ENCODE measurements around the gene SOX6. TPM values are rescaled to one million over a fixed set of nuclear protein-coding genes. Genes with fewer than 3 reads are reported as not detected.

The SOX6 gene
- total and polyA plus RNA-seq, 2 of the 13 experiments (the other 11 are each of a cell fraction or from before 2014, with no cell fraction given) = 2.6 to 11.2 TPM

DNA sequence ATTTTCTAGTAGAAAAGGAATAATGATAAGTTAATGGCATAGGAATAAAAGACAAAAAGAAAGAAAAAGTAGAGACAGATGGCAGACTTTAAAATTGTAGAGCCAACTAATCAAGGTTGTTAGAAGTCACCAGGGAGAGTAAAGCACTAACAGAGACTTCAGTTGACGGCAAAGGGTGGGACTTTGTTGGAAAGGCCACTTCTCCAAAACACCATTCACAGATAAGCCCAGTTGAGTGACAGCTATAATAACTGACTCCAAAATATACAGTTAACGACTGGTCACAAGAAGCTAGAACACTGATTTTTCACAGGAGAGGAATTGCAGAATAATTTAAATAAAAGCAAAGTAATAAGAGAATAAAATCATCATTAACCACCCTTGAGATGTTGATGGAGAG, 16.0 kb upstream of the SOX6 start:
- Histone ChIP-seq H3K4me1 (ENCODE audit: insufficient read depth, low read length) (no peaks in the 10 kb centered on the region), H3K9ac (ENCODE audit: insufficient read depth, low read depth, low read length) (no peak overlapping the region), H3K79me2 (ENCODE audit: insufficient read depth, low read length) (no peaks in the 10 kb centered on the region), H3K4me3 (replicated peaks in 1 of 3; ENCODE audit: insufficient read depth in 1 of 3, low read depth in 2 of 3, low read length in 3 of 3) (no peak overlapping the region), H3K27ac (ENCODE audit: extremely low read length, insufficient read depth, low read length) (no peak overlapping the region), H3K4me2 (ENCODE audit: low read depth, low read length) (no peak overlapping the region), H3K27me3 (ENCODE audit: control insufficient read depth in 1 of 2, insufficient read depth in 2 of 2, low read length in 2 of 2) (no peaks in the 10 kb centered on the region), H2AFZ (ENCODE audit: low read length) (no peak overlapping the region), H4K20me1 (ENCODE audit: insufficient read depth, low read length) (no peaks in the 10 kb centered on the region), H3K9me3 (ENCODE audit: low read length) (no peaks in the 10 kb centered on the region), H3K36me3 (replicated peaks in 1 of 2; ENCODE audit: control insufficient read depth in 1 of 2, insufficient read depth in 2 of 2, low read length in 2 of 2) (no peaks in the 10 kb centered on the region)
- ATAC-seq (no peak), DNase-seq (ENCODE audit: low spot score) (no peak), FAIRE-seq (no peak)
- TF ChIP-seq SNAPC2 (CRISPR knock-in tag; IDR thresholded peaks at IDR 0.05) = no peak
- TF ChIP-seq DPF2 (CRISPR knock-in tag; IDR thresholded peaks at IDR 0.05; ENCODE audit: borderline replicate concordance, low read depth) = no peak
- TF ChIP-seq, protein P1, sequence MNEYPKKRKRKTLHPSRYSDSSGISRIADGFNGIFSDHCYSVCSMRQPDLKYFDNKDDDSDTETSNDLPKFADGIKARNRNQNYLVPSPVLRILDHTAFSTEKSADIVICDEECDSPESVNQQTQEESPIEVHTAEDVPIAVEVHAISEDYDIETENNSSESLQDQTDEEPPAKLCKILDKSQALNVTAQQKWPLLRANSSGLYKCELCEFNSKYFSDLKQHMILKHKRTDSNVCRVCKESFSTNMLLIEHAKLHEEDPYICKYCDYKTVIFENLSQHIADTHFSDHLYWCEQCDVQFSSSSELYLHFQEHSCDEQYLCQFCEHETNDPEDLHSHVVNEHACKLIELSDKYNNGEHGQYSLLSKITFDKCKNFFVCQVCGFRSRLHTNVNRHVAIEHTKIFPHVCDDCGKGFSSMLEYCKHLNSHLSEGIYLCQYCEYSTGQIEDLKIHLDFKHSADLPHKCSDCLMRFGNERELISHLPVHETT (CRISPR knock-in tag; conservative IDR thresholded peaks at IDR 0.05) = no peak
- TF ChIP-seq TBX3 (IDR thresholded peaks at IDR 0.05; ENCODE audit: borderline replicate concordance) = no peak
- no peak for TF ChIP-seq KLF11 (CRISPR knock-in tag; IDR thresholded peaks at IDR 0.05)
- intact Hi-C loops (cut with micrococcal nuclease; ENCODE audit: unreplicated experiment) = no loop called here
- in situ Hi-C loops (cut with HindIII; ENCODE audit: extremely low pct_ligation_motif_present, low pct_unique_long_range_greater_than_20kb) = no loop called here
- ChIA-PET CTCF (ENCODE audit: low intra/inter-chr PET ratio, low total read pairs) (no interaction called here), POLR2A (no interaction called here)
- 20% methylated on average over 2 of the region's 2 CpGs for whole genome bisulfite sequencing (ENCODE audit: low lambda C conversion rate)
- BruUV-seq (replicated peaks) = no TSS peak

GRCh38 chr11:16367252-16367651, 10.9 kb upstream of the SOX6 start:
- ATAC-seq = no peak
- Histone ChIP-seq H4K20me1 (ENCODE audit: insufficient read depth, low read length) (no peaks in the 10 kb centered on the region), H3K9ac (ENCODE audit: insufficient read depth, low read depth, low read length) (no peak overlapping the region), H3K4me1 (ENCODE audit: insufficient read depth, low read length) (0 out of 2 replicates have a peak, but pooled peaks cover 7% of the 10 kb centered on the region), H2AFZ (ENCODE audit: low read length) (no peak overlapping the region), H3K4me2 (ENCODE audit: low read depth, low read length) (no peak overlapping the region), H3K36me3 (replicated peaks in 1 of 2; ENCODE audit: control insufficient read depth in 1 of 2, insufficient read depth in 2 of 2, low read length in 2 of 2) (no peaks in the 10 kb centered on the region), H3K79me2 (ENCODE audit: insufficient read depth, low read length) (no peaks in the 10 kb centered on the region), H3K4me3 (replicated peaks in 1 of 3; ENCODE audit: insufficient read depth in 1 of 3, low read depth in 2 of 3, low read length in 3 of 3) (no peak overlapping the region), H3K27ac (ENCODE audit: extremely low read length, insufficient read depth, low read length) (no peak overlapping the region), H3K27me3 (ENCODE audit: control insufficient read depth in 1 of 2, insufficient read depth in 2 of 2, low read length in 2 of 2) (no peaks in the 10 kb centered on the region), H3K9me3 (ENCODE audit: low read length) (no peaks in the 10 kb centered on the region)
- FAIRE-seq = no peak
- ChIA-PET CTCF (ENCODE audit: low intra/inter-chr PET ratio, low total read pairs) (no interaction called here), POLR2A (no interaction called here)
- intact Hi-C loops (cut with micrococcal nuclease; ENCODE audit: unreplicated experiment) (no loop called here), in situ Hi-C loops (cut with HindIII; ENCODE audit: extremely low pct_ligation_motif_present, low pct_unique_long_range_greater_than_20kb) (no loop called here)
- BruUV-seq (replicated peaks) = no TSS peak
- no peak for DNase-seq (ENCODE audit: low spot score)
- 65% methylated on average over 2 of the region's 2 CpGs for WGBS (ENCODE audit: low lambda C conversion rate)
- TF ChIP-seq ZNF550 (CRISPR knock-in tag; IDR thresholded peaks at IDR 0.05; ENCODE audit: borderline replicate concordance) (no peak), KDM5A (IDR thresholded peaks at IDR 0.05; ENCODE audit: borderline replicate concordance, low read length) (no peak), LBX2 (CRISPR knock-in tag; IDR thresholded peaks at IDR 0.05; ENCODE audit: borderline replicate concordance) (no peak), SRY (CRISPR knock-in tag; IDR thresholded peaks at IDR 0.05) (no peak), ZNF737 (CRISPR knock-in tag; IDR thresholded peaks at IDR 0.05; ENCODE audit: borderline replicate concordance) (no peak), RNF219 (CRISPR knock-in tag; IDR thresholded peaks at IDR 0.05) (no peak), CEBPG (CRISPR knock-in tag; IDR thresholded peaks at IDR 0.05) (no peak), ZFY (CRISPR knock-in tag; IDR thresholded peaks at IDR 0.05) (no peak), ZNF253 (CRISPR knock-in tag; IDR thresholded peaks at IDR 0.05; ENCODE audit: borderline replicate concordance) (no peak), MTF1 (CRISPR knock-in tag; IDR thresholded peaks at IDR 0.05) (no peak), ZNF547 (CRISPR knock-in tag; IDR thresholded peaks at IDR 0.05) (no peak)
